Measurements from ENCODE around the gene RBBP4. TPM values are rescaled to one million over a fixed set of nuclear protein-coding genes. Genes with fewer than 3 reads are reported as not detected.

RBBP4 gene
- total RNA-seq, 1 experiment from 2014 or later, result 279 TPM

DNA sequence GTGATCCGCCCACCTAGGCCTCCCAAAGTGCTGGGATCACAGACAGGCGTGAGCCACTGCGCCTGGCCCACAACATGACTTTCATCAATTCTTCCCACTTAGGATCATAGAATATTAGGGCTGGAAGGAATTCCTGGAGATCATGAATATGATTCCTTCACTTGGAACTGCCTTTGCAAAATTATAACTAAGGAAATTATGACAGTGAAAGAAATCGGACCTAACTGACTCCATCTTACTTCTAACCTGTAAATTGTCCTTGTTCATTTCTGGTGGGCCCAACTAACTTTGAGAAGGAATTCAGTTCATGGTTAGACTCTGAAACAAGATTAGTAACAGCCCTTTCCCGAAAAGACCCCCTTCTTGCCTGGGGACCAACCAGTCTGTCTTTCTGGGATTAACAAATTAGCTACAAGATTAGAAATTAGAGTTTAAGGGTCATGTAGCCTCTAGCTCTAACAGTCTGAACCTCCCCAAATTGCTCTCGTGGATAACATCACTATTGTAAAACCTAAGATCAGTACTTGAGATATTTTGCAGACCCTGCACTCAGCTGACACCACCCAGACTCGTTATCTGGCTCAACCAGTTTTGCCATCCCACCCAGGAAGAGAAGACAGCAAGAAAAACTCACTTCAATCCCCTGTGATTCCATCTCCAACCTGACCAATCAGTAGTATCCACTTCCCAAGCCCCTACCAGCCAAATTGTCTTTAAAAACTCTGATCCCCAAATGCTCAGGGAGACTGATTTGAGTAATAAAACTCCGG lies 15.3 kb upstream of the RBBP4 start:
- ATAC-seq, result no peak
- ChIA-PET CTCF (no interaction called here), RAD21 (ENCODE audit: low non-redundant PET in 1 of 2, low total read pairs in 2 of 2, uncharacterized antibody in 2 of 2, unreplicated experiment in 2 of 2) (no interaction called here), POLR2A (no interaction called here)
- H3K27me3 ChIP-seq (ENCODE audit: insufficient read depth, low read length), result no peaks in the 10 kb centered on the region
- DNase-seq (ENCODE audit: low read depth, low spot score), result no peak
- no peak overlapping the region for H3K27ac ChIP-seq (ENCODE audit: low read depth, low read length)
- no peaks in the 10 kb centered on the region for H3K9me2 ChIP-seq (ENCODE audit: insufficient read depth)
- H3K4me2 ChIP-seq (ENCODE audit: low read length), result no peak overlapping the region
- TF ChIP-seq, protein P1, sequence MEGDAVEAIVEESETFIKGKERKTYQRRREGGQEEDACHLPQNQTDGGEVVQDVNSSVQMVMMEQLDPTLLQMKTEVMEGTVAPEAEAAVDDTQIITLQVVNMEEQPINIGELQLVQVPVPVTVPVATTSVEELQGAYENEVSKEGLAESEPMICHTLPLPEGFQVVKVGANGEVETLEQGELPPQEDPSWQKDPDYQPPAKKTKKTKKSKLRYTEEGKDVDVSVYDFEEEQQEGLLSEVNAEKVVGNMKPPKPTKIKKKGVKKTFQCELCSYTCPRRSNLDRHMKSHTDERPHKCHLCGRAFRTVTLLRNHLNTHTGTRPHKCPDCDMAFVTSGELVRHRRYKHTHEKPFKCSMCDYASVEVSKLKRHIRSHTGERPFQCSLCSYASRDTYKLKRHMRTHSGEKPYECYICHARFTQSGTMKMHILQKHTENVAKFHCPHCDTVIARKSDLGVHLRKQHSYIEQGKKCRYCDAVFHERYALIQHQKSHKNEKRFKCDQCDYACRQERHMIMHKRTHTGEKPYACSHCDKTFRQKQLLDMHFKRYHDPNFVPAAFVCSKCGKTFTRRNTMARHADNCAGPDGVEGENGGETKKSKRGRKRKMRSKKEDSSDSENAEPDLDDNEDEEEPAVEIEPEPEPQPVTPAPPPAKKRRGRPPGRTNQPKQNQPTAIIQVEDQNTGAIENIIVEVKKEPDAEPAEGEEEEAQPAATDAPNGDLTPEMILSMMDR (IDR thresholded peaks at IDR 0.05 in 2 of 3, conservative IDR thresholded peaks at IDR 0.05 in 1 of 3; ENCODE audit: borderline replicate concordance in 1 of 3, insufficient read depth in 1 of 3, low read depth in 2 of 3, low read length in 2 of 3), result no peak
- TF ChIP-seq, protein P2, sequence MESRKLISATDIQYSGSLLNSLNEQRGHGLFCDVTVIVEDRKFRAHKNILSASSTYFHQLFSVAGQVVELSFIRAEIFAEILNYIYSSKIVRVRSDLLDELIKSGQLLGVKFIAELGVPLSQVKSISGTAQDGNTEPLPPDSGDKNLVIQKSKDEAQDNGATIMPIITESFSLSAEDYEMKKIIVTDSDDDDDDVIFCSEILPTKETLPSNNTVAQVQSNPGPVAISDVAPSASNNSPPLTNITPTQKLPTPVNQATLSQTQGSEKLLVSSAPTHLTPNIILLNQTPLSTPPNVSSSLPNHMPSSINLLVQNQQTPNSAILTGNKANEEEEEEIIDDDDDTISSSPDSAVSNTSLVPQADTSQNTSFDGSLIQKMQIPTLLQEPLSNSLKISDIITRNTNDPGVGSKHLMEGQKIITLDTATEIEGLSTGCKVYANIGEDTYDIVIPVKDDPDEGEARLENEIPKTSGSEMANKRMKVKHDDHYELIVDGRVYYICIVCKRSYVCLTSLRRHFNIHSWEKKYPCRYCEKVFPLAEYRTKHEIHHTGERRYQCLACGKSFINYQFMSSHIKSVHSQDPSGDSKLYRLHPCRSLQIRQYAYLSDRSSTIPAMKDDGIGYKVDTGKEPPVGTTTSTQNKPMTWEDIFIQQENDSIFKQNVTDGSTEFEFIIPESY (IDR thresholded peaks at IDR 0.05; ENCODE audit: extremely low read depth, insufficient replicate concordance, low read length), result no peak
- H4K20me1 ChIP-seq (ENCODE audit: insufficient read depth), result 0 out of 2 replicates have a peak, but pooled peaks cover 4% of the 10 kb centered on the region
- H3K4me1 ChIP-seq (ENCODE audit: control insufficient read depth in 1 of 2, insufficient read depth in 2 of 2, low read length in 2 of 2), result no peaks in the 10 kb centered on the region
- H3K9ac ChIP-seq (ENCODE audit: low read length), result no peak overlapping the region
- BruUV-seq (replicated peaks), result no TSS peak
- peaks cover 2 to 4% of the 10 kb centered on the region in 2 experiments; a peak in 1 of 4 replicates for H3K36me3 ChIP-seq (ENCODE audit: control insufficient read depth in 1 of 2, insufficient read depth in 2 of 2, low read length in 2 of 2)
- intact Hi-C loops (cut with micrococcal nuclease), result no loop called here
- H2AFZ ChIP-seq (ENCODE audit: low read depth, low read length, poor library complexity, severe bottlenecking), result no peak overlapping the region
- no peaks in the 10 kb centered on the region for H3K9me3 ChIP-seq (ENCODE audit: control insufficient read depth in 1 of 2, insufficient read depth in 1 of 2, low read depth in 1 of 2, low read length in 2 of 2)
- no peak overlapping the region for H3K4me3 ChIP-seq (replicated peaks in 1 of 2; ENCODE audit: low read depth in 1 of 2, low read length in 2 of 2)
- H3K79me2 ChIP-seq (ENCODE audit: insufficient read depth, low read length), result peaks cover 80% of the 10 kb centered on the region

Data from HCT116 (cell line).